ENCODE measurements around the gene HNRNPR.
"Not testable (repeated sequence)": the region's sequence is repeated elsewhere in the genome, so short reads cannot be mapped to it uniquely, and the experiment has no call there.

The HNRNPR gene

DNA sequence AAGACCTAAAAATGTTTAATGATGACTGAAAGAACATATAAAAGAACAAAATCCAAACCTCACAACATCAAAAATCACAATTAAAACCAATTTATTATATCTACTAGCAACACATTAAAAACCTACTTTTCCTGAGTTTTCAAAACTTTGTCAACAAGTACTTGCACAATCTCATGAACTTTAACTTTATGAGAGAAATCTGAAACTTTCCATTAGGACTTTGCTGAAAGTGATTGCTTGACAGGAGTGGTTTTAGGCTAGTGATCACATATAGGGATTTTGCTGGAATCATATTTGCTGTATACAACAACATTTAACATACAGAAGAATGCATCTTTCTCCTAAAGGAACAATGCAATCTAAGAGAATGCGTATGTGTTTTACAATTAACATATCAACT, 13.2 kb downstream of the HNRNPR start:
- peaks cover 87% of the 10 kb centered on the region for H3K79me2 ChIP-seq (ENCODE audit: low read length)

GRCh38 chr1:23325393-23325792, 18.7 kb downstream of the HNRNPR start:
- Histone ChIP-seq H3K27ac (ENCODE audit: low read length) (no peak overlapping the region), H3K9ac (ENCODE audit: low read length) (no peak overlapping the region), H3K4me3 (ENCODE audit: low read length) (no peak overlapping the region), H2AFZ (ENCODE audit: low read depth, low read length) (no peak overlapping the region), H3K4me1 (ENCODE audit: low read length) (no peaks in the 10 kb centered on the region), H3K27me3 (ENCODE audit: low read depth, low read length) (no peaks in the 10 kb centered on the region), H3K9me3 (ENCODE audit: insufficient read depth, low read length) (no peaks in the 10 kb centered on the region), H3K36me3 (replicated peaks; ENCODE audit: low read depth, low read length) (peaks cover 29% of the 10 kb centered on the region), H3K79me2 (ENCODE audit: low read length) (peaks cover 69% of the 10 kb centered on the region), H4K20me1 (ENCODE audit: insufficient read depth, low read length) (peaks cover 21% of the 10 kb centered on the region; the same call in 1 of the 2 replicates), H3K4me2 (ENCODE audit: low read length) (no peak overlapping the region)
- TF ChIP-seq, protein P1, sequence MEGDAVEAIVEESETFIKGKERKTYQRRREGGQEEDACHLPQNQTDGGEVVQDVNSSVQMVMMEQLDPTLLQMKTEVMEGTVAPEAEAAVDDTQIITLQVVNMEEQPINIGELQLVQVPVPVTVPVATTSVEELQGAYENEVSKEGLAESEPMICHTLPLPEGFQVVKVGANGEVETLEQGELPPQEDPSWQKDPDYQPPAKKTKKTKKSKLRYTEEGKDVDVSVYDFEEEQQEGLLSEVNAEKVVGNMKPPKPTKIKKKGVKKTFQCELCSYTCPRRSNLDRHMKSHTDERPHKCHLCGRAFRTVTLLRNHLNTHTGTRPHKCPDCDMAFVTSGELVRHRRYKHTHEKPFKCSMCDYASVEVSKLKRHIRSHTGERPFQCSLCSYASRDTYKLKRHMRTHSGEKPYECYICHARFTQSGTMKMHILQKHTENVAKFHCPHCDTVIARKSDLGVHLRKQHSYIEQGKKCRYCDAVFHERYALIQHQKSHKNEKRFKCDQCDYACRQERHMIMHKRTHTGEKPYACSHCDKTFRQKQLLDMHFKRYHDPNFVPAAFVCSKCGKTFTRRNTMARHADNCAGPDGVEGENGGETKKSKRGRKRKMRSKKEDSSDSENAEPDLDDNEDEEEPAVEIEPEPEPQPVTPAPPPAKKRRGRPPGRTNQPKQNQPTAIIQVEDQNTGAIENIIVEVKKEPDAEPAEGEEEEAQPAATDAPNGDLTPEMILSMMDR (IDR thresholded peaks at IDR 0.05; ENCODE audit: low read depth, low read length), result no peak
- no peak for TF ChIP-seq EZH2phosphoT487 (IDR thresholded peaks at IDR 0.05; ENCODE audit: low read depth)

More for the DNA sequence above, 13.2 kb downstream of the HNRNPR start:
- peaks cover 19% of the 10 kb centered on the region; the same call in 1 of the 2 replicates for H4K20me1 ChIP-seq (ENCODE audit: insufficient read depth, low read length)
- no peak overlapping the region for H2AFZ ChIP-seq (ENCODE audit: low read depth, low read length)
- no peaks in the 10 kb centered on the region for H3K27me3 ChIP-seq (ENCODE audit: low read depth, low read length)
- H3K4me2 ChIP-seq (ENCODE audit: low read length), result no peak overlapping the region
- H3K4me3 ChIP-seq (ENCODE audit: low read length), result no peak overlapping the region
- H3K9me3 ChIP-seq (ENCODE audit: insufficient read depth, low read length), result no peaks in the 10 kb centered on the region
- no peaks in the 10 kb centered on the region for H3K4me1 ChIP-seq (ENCODE audit: low read length)
- no peak overlapping the region for H3K9ac ChIP-seq (ENCODE audit: low read length)
- H3K36me3 ChIP-seq (replicated peaks; ENCODE audit: low read depth, low read length), result peaks cover 33% of the 10 kb centered on the region
- TF ChIP-seq, protein P1 (IDR thresholded peaks at IDR 0.05; ENCODE audit: low read depth, low read length), result no peak
- TF ChIP-seq EZH2phosphoT487 (IDR thresholded peaks at IDR 0.05; ENCODE audit: low read depth), result no peak
- no peak overlapping the region for H3K27ac ChIP-seq (ENCODE audit: low read length)

DNA sequence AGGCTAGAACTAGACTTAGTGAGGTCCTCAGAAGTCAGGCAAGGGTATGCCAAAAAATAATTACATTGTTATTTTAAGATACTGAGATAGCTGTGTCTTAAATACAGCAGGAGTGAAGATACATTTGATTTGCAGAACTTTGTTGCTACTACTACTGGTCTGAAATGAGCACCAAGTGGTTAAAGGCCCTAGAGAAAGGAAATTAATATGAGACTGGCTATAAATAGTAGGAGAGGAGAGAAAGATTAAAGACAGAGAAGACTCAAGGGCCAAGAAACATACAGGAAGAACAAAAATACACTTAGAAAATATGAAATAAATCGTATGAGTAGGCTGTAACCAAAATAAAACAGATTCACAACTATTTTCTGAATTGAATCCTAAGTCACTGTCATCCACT, 21.3 kb downstream of the HNRNPR start:
- H3K79me2 ChIP-seq (ENCODE audit: low read length), result peaks cover 65% of the 10 kb centered on the region
- H4K20me1 ChIP-seq (ENCODE audit: insufficient read depth, low read length), result peaks cover 22% of the 10 kb centered on the region; the same call in 1 of the 2 replicates
- H3K4me3 ChIP-seq (ENCODE audit: low read length), result no peak overlapping the region
- H2AFZ ChIP-seq (ENCODE audit: low read depth, low read length), result no peak overlapping the region
- H3K9ac ChIP-seq (ENCODE audit: low read length), result no peak overlapping the region
- H3K4me1 ChIP-seq (ENCODE audit: low read length), result no peaks in the 10 kb centered on the region
- H3K27me3 ChIP-seq (ENCODE audit: low read depth, low read length), result no peaks in the 10 kb centered on the region
- H3K9me3 ChIP-seq (ENCODE audit: insufficient read depth, low read length), result no peaks in the 10 kb centered on the region
- H3K36me3 ChIP-seq (replicated peaks; ENCODE audit: low read depth, low read length), result peaks cover 41% of the 10 kb centered on the region
- H3K27ac ChIP-seq (ENCODE audit: low read length), result no peak overlapping the region
- H3K4me2 ChIP-seq (ENCODE audit: low read length), result no peak overlapping the region
- TF ChIP-seq, protein P1 (IDR thresholded peaks at IDR 0.05; ENCODE audit: low read depth, low read length), result no peak
- TF ChIP-seq EZH2phosphoT487 (IDR thresholded peaks at IDR 0.05; ENCODE audit: low read depth), result no peak

DNA sequence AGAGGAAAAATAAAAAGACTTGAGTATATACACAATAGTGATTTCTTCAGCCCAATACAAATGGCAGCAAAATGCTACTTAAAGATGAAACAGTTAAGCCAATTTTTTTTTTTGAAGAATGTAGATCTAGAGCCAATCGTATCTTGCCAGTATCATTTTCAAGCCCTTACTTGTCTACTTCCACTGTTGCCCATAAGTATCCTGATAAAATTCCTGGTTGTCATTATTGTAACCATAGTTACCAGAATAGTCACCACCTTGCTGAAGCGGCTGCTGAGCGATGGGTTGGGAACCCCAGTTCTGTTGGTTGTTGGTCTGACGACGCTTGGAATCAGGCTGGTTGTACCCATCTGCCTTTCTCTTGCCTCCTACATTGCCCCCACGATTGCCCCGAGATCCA, 33.8 kb downstream of the HNRNPR start:
- not testable (repeated sequence) for H3K4me2 ChIP-seq (ENCODE audit: low read length); H3K4me1 ChIP-seq (ENCODE audit: low read length); H3K9me3 ChIP-seq (ENCODE audit: insufficient read depth, low read length); H3K4me3 ChIP-seq (ENCODE audit: low read length); H3K9ac ChIP-seq (ENCODE audit: low read length); H3K27ac ChIP-seq (ENCODE audit: low read length); H4K20me1 ChIP-seq (ENCODE audit: insufficient read depth, low read length); H3K27me3 ChIP-seq (ENCODE audit: low read depth, low read length); H2AFZ ChIP-seq (ENCODE audit: low read depth, low read length)
- Histone ChIP-seq H3K36me3 (replicated peaks; ENCODE audit: low read depth, low read length) (peaks cover 32% of the 10 kb centered on the region), H3K79me2 (ENCODE audit: low read length) (peaks cover 36% of the 10 kb centered on the region)

Measured in OCI-LY3 (cell line).